Measurements from ENCODE around the gene ATG4C. TPM values are rescaled to one million over a fixed set of nuclear protein-coding genes. Genes with fewer than 3 reads are reported as not detected.
A peak's percentile ranks its signal among the peaks of the same experiment; 100 is the strongest.
"Not testable (repeated sequence)": the region's sequence is repeated elsewhere in the genome, so short reads cannot be mapped to it uniquely, and the experiment has no call there.

The ATG4C gene
- total RNA-seq, 1 donor from 2014 or later = 8.6 TPM

DNA sequence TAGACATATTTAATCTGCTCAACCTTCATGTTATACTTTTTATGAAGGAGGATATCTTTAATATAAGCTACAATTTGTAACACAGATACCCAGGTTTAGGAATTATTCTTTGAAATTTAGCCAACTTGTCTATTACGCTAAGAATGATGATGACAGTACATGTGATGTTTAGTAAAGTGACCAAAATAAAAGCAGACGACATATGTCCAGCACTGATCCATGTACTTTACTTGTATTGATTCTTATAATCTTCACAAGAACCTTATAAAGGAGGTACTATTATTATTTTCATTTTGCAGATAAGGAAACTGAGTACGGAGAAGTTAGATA, 37.2 kb upstream of the ATG4C start:
- TF ChIP-seq, protein P1, sequence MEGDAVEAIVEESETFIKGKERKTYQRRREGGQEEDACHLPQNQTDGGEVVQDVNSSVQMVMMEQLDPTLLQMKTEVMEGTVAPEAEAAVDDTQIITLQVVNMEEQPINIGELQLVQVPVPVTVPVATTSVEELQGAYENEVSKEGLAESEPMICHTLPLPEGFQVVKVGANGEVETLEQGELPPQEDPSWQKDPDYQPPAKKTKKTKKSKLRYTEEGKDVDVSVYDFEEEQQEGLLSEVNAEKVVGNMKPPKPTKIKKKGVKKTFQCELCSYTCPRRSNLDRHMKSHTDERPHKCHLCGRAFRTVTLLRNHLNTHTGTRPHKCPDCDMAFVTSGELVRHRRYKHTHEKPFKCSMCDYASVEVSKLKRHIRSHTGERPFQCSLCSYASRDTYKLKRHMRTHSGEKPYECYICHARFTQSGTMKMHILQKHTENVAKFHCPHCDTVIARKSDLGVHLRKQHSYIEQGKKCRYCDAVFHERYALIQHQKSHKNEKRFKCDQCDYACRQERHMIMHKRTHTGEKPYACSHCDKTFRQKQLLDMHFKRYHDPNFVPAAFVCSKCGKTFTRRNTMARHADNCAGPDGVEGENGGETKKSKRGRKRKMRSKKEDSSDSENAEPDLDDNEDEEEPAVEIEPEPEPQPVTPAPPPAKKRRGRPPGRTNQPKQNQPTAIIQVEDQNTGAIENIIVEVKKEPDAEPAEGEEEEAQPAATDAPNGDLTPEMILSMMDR (IDR thresholded peaks at IDR 0.05) = peak; percentile 58
- DNase-seq (ENCODE audit: low spot score) = no peak
- Mint-ChIP-seq H3K4me3 (ENCODE audit: unreplicated experiment) (no peak overlapping the region), H3K27ac (ENCODE audit: unreplicated experiment) (no peak overlapping the region), H3K9me3 (ENCODE audit: low read depth) (peaks cover 3% of the 10 kb centered on the region), H3K27me3 (ENCODE audit: low read depth) (no peaks in the 10 kb centered on the region), H3K4me1 (ENCODE audit: low read depth) (peaks cover 26% of the 10 kb centered on the region), H3K36me3 (ENCODE audit: low read depth) (peaks cover 1% of the 10 kb centered on the region)

DNA sequence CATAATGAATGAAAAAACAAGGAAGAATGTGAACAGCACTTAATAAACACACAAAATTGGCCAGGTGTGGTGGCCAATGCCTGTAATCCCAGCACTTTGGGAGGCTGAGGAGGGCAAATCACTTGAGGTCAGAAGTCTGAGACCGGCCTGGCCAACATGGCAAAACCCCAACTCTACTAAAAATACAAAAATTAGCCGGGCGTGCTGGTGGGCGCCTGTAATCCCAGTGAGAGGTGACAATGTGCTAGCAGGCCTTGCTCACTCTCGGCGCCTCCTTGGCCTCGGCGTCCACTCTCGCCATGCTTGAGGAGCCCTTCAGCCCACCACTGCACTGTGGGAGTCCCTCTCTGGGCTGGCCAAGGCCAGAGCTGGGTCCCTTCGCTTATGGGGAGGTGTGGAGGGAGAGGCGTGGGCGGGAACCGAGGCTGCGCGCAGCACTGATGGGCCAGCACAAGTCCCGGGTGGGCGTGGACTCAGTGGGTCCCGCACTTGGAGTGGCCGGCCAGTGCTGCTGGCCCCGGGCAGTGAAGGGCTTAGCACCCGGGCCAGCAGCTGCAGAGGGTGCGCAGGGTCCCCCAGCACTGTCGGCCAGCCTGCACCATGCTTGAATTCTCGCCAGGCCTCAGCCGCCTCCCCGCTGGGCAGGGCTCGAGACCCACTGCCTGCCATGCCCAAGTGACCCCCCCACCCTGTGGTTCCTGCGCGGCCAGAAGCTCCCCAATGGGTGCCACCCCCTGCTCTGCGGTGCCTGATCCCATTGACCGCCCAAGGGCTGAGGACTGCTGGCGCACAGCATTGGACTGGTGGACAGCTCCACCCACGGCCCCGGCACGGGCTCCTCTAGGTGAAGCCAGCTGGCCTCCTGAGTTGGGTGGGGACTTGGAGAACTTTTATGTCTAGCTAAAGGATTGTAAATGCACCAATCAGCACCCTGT, 30.6 kb upstream of the ATG4C start:
- TF ChIP-seq, protein P1 (IDR thresholded peaks at IDR 0.05) = no peak
- H3K27ac Mint-ChIP-seq (ENCODE audit: unreplicated experiment) = no peak overlapping the region
- H3K4me3 Mint-ChIP-seq (ENCODE audit: unreplicated experiment) = no peak overlapping the region
- H3K4me1 Mint-ChIP-seq (ENCODE audit: low read depth) = peaks cover 7% of the 10 kb centered on the region
- no peaks in the 10 kb centered on the region for H3K27me3 Mint-ChIP-seq (ENCODE audit: low read depth)
- no peaks in the 10 kb centered on the region for H3K9me3 Mint-ChIP-seq (ENCODE audit: low read depth)
- no peaks in the 10 kb centered on the region for H3K36me3 Mint-ChIP-seq (ENCODE audit: low read depth)
- peak; percentile 88 for DNase-seq (ENCODE audit: low spot score)

DNA sequence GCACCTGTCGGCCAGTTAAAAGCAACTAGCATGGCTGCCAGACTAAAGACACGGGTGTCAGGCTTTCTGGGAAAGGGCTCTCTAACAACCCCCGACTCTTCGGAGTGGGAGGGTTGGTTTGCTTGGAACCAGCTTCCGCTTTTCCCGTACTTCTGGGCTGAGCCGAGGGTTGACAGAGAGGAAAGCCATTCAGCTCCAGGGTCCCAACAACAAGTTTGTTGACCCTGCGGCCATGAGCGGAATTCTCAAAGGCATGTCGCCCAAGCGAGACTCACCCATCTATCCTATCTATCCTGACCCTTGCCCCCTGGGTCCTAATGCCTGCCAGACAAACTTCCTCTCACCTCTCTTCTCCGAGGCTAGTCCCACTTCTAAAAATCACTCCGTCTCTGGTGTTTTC, 29.0 kb upstream of the ATG4C start:
- not testable (repeated sequence) for H3K9me3 Mint-ChIP-seq (ENCODE audit: low read depth); H3K27me3 Mint-ChIP-seq (ENCODE audit: low read depth); H3K4me1 Mint-ChIP-seq (ENCODE audit: low read depth); H3K4me3 Mint-ChIP-seq (ENCODE audit: unreplicated experiment); H3K27ac Mint-ChIP-seq (ENCODE audit: unreplicated experiment); H3K36me3 Mint-ChIP-seq (ENCODE audit: low read depth); DNase-seq (ENCODE audit: low spot score)

DNA sequence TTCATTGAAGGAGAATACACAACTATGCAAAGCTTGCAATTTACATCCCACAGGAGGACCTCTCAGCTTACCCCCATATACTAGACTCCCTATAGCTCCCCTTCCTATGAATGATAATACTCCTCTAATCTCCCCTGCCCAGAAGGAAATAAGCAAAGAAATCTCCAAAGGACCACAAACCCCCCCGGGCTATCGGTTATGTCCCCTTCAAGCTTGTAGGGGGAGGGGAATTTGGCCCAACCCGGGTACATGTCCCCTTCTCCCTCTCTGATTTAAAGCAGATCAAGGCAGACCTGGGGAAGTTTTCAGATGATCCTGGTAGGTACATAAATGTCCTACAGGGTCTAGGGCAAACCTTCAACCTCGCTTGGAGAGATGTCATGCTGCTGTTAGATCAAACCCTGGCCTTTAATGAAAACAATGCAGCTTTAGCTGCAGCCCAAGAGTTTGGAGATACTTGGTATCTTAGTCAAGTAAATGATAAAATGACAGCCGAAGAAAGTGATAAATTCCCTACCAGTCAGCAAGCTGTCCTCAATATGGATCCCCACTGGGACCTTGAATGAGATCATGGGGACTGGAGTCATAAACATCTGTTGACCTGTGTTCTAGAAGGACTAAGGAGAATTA, 27.6 kb upstream of the ATG4C start:
- not testable (repeated sequence) for H3K36me3 Mint-ChIP-seq (ENCODE audit: low read depth); H3K9me3 Mint-ChIP-seq (ENCODE audit: low read depth); H3K27me3 Mint-ChIP-seq (ENCODE audit: low read depth); DNase-seq (ENCODE audit: low spot score); H3K4me3 Mint-ChIP-seq (ENCODE audit: unreplicated experiment); H3K27ac Mint-ChIP-seq (ENCODE audit: unreplicated experiment); H3K4me1 Mint-ChIP-seq (ENCODE audit: low read depth)

DNA sequence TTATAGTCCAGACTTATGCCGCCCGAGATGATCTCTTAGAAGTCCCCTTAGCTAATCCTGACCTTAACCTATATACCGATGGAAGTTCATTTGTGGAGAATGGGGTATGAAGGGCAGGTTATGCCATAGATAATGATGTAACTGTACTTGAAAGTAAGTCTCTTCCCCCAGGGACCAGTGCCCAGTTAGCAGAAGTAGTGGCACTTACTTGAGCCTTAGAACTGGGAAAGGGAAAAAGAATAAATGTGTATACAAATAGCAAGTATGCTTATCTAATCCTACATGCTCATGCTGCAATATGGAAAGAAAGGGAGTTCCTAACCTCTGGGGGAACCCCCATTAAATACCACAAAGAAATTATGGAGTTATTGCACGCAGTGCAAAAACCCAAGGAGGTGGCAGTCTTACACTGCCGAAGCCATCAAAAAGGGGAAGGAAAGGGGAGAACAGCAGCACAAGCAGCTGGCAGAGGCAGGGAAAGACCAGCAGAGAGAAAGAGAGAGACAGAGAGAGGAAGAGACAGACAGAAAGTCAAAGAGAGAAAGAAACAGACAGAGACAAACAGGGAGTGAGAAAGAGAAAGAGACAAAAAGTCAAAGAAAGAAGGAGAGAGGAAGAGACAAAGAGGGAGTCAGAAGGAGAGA, 24.6 kb upstream of the ATG4C start:
- H3K36me3 Mint-ChIP-seq (ENCODE audit: low read depth); H3K4me1 Mint-ChIP-seq (ENCODE audit: low read depth); H3K4me3 Mint-ChIP-seq (ENCODE audit: unreplicated experiment); H3K9me3 Mint-ChIP-seq (ENCODE audit: low read depth); H3K27ac Mint-ChIP-seq (ENCODE audit: unreplicated experiment); H3K27me3 Mint-ChIP-seq (ENCODE audit: low read depth); DNase-seq (ENCODE audit: low spot score): not testable (repeated sequence)

DNA sequence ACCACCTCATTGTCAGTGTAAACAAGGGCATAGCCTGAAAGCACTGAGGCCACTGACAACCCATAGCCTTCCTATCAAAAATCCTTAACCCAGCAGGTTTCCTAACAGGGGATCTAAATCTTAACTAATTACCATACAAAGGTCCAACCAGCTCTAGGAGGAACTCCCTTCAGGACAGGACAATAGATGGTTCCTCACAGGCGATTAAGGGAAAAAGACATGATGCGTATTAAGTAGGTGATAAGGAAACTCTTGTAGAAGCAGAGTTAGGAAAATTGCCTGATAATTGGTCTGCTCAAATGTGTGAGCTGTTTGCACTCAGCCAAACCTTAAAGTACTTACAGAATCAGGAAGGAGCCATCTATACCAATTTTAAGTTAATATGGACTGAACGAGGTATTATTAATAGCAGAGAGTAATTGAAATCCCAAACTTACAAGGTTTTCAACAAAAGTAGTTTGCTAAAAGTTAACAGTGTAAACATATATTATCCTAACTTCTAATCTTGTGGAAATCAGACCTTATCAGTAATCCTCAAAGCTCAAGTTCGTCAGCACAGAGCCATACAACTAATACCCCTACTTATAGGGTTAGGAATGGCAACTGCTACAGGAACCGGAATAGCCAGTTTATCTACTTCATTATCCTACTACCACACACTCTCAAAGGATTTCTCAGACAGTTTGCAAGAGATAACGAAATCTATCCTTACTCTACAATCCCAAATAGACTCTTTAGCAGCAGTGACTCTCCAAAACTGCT, 23.7 kb upstream of the ATG4C start:
- H3K9me3 Mint-ChIP-seq (ENCODE audit: low read depth); H3K4me3 Mint-ChIP-seq (ENCODE audit: unreplicated experiment); DNase-seq (ENCODE audit: low spot score); H3K27me3 Mint-ChIP-seq (ENCODE audit: low read depth); H3K36me3 Mint-ChIP-seq (ENCODE audit: low read depth); H3K4me1 Mint-ChIP-seq (ENCODE audit: low read depth); H3K27ac Mint-ChIP-seq (ENCODE audit: unreplicated experiment): not testable (repeated sequence)

DNA sequence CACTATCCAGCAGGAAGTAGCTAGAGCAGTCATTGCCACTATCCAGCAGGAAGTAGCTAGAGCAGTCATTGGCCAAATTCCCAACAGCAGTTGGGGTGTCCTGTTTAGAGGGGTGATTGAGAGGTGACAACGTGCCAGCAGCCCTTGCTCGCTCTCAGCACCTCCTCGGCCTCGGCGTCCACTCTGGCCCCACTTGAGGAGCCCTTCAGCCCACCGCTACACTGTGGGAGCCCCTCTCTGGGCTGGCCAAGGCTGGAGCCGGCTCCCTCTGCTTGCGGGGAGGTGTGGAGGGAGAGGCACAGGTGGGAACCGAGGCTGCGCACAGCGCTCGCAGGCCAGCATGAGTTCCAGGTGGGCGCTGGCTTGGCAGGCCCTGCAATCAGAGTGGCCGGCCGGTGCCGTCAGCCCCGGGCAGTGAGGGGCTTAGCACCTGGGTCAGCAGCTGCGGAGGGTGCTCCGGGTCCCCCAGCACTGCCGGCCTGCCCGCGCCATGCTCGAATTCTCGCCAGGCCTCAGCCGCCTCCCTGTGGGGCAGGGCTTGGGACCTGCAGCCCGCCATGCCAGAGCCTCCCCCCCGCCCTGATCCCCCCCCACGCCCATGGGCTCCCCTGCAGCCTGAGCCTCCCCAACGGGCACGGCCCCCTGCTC, 22.6 kb upstream of the ATG4C start:
- not testable (repeated sequence) for H3K27ac Mint-ChIP-seq (ENCODE audit: unreplicated experiment); H3K4me3 Mint-ChIP-seq (ENCODE audit: unreplicated experiment); H3K4me1 Mint-ChIP-seq (ENCODE audit: low read depth); H3K9me3 Mint-ChIP-seq (ENCODE audit: low read depth); H3K27me3 Mint-ChIP-seq (ENCODE audit: low read depth); H3K36me3 Mint-ChIP-seq (ENCODE audit: low read depth); DNase-seq (ENCODE audit: low spot score)

DNA sequence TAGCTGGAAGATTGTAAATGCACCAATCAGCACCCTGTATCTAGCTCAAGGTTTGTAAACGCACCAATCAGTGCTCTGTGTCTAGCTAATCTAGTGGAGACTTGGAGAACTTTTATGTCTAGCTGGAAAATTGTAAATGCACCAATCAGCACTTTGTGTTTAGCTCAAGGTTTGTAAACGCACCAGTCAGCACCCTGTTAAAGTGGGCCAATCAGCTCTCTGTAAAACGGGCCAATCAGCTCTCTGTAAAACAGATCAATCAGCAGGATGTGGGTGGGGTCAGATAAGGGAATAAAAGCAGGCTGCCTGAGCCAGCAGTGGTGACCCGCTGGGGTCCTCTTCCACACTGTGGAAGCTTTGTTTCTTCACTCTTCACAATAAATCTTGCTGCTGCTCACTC, 21.9 kb upstream of the ATG4C start:
- DNase-seq (ENCODE audit: low spot score); H3K4me3 Mint-ChIP-seq (ENCODE audit: unreplicated experiment); H3K27me3 Mint-ChIP-seq (ENCODE audit: low read depth); H3K36me3 Mint-ChIP-seq (ENCODE audit: low read depth); H3K27ac Mint-ChIP-seq (ENCODE audit: unreplicated experiment); H3K4me1 Mint-ChIP-seq (ENCODE audit: low read depth); H3K9me3 Mint-ChIP-seq (ENCODE audit: low read depth): not testable (repeated sequence)

All from chondrocyte (in vitro differentiated cells).